WTC11 (cell line): Measurements from ENCODE around the gene PDCD1LG2.

Source experiments
- KAT7 ChIP-seq: sonication (generic); formaldehyde crosslinking; IDR thresholded peaks from 2 replicates; pipeline ENCODE4 v1.8.1; 2023; ENCODE audit warnings: missing genetic modification reagents, mild to moderate bottlenecking, borderline replicate concordance
- RORB ChIP-seq: fragments of 250-450 bp; sonication (Bioruptor Pico); IDR thresholded peaks from 2 replicates; pipeline ENCODE4 v1.9.0; 2021; ENCODE audit warnings: mild to moderate bottlenecking
- ZNF263 ChIP-seq: sonication (generic); formaldehyde crosslinking; IDR thresholded peaks from 2 replicates; pipeline ENCODE4 v1.8.1; 2022; ENCODE audit warnings: low read depth, mild to moderate bottlenecking, moderate library complexity, missing genetic modification reagents
- TF ChIP-seq, protein P1 (sequence below): fragments of 200-600 bp; IDR thresholded peaks from 2 replicates; pipeline ENCODE4 v1.8.0; 2022; ENCODE audit warnings: antibody characterized with exemption

DNA sequence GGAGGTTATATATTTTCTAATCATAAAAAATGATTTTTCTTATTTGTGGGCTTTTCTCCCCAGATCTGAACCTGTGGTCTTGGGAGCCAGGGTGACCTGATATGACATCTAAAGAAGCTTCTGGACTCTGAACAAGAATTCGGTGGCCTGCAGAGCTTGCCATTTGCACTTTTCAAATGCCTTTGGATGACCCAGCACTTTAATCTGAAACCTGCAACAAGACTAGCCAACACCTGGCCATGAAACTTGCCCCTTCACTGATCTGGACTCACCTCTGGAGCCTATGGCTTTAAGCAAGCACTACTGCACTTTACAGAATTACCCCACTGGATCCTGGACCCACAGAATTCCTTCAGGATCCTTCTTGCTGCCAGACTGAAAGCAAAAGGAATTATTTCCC is 59.6 kb downstream of the PDCD1LG2 start:
- TF ChIP-seq KAT7 (no peak), ZNF263 (no peak), RORB (CRISPR knock-in tag) (no peak)
- TF ChIP-seq, protein P1, sequence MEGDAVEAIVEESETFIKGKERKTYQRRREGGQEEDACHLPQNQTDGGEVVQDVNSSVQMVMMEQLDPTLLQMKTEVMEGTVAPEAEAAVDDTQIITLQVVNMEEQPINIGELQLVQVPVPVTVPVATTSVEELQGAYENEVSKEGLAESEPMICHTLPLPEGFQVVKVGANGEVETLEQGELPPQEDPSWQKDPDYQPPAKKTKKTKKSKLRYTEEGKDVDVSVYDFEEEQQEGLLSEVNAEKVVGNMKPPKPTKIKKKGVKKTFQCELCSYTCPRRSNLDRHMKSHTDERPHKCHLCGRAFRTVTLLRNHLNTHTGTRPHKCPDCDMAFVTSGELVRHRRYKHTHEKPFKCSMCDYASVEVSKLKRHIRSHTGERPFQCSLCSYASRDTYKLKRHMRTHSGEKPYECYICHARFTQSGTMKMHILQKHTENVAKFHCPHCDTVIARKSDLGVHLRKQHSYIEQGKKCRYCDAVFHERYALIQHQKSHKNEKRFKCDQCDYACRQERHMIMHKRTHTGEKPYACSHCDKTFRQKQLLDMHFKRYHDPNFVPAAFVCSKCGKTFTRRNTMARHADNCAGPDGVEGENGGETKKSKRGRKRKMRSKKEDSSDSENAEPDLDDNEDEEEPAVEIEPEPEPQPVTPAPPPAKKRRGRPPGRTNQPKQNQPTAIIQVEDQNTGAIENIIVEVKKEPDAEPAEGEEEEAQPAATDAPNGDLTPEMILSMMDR, result no peak
